Trophoblast cell (in vitro differentiated cells and primary cell): ENCODE data around the gene GPALPP1.
A peak's percentile ranks its signal among the peaks of the same experiment; 100 is the strongest.

Experiments
- DNase-seq, 2 donors: peaks; one replicate each; pipeline ENCODE4 v3.0.0-alpha.2; 2016
- H2AFZ ChIP-seq: 2 replicates; pipeline ENCODE4 v1.6.1; 2013; ENCODE audit warnings: low read length, moderate library complexity, mild to moderate bottlenecking; ENCODE audit not compliant: insufficient read depth, poor library complexity
- H2AK5ac ChIP-seq: 2 replicates; pipeline ENCODE4 v1.6.1; 2013; ENCODE audit warnings: mild to moderate bottlenecking, low read length
- H2BK120ac ChIP-seq: 2 replicates; pipeline ENCODE4 v1.6.1; 2013; ENCODE audit warnings: low read length, mild to moderate bottlenecking, moderate library complexity; ENCODE audit not compliant: insufficient read depth, poor library complexity
- H2BK12ac ChIP-seq: 2 replicates; pipeline ENCODE4 v1.6.1; 2013; ENCODE audit warnings: mild to moderate bottlenecking, low read length, moderate library complexity
- H2BK5ac ChIP-seq: 2 replicates; pipeline ENCODE4 v1.6.1; 2013; ENCODE audit warnings: low read length, low read depth, moderate library complexity, mild to moderate bottlenecking; ENCODE audit not compliant: poor library complexity
- H3K14ac ChIP-seq: 2 replicates; pipeline ENCODE4 v1.6.1; 2013; ENCODE audit warnings: mild to moderate bottlenecking, low read length
- H3K18ac ChIP-seq: 2 replicates; pipeline ENCODE4 v1.6.1; 2013; ENCODE audit warnings: mild to moderate bottlenecking, low read length
- H3K23ac ChIP-seq: 2 replicates; pipeline ENCODE4 v1.6.1; 2013; ENCODE audit warnings: low read length
- H3K27ac ChIP-seq: 2 replicates; pipeline ENCODE4 v1.5.1; 2013; ENCODE audit warnings: low read depth, mild to moderate bottlenecking, inconsistent platforms, low read length, moderate library complexity
- H3K27me3 ChIP-seq: 2 replicates; pipeline ENCODE4 v1.6.1; 2013; ENCODE audit warnings: inconsistent platforms, mild to moderate bottlenecking, low read length, moderate library complexity; ENCODE audit not compliant: insufficient read depth
- H3K36me3 ChIP-seq, 2 experiments: 1 replicate in 1 of 2; 2 replicates in 1 of 2; pipeline ENCODE4 v1.6.1; 2013; ENCODE audit warnings: low read length in 2 of 2, mild to moderate bottlenecking in 2 of 2, moderate library complexity in 1 of 2; ENCODE audit not compliant: insufficient read depth in 2 of 2, control insufficient read depth in 1 of 2
- H3K4ac ChIP-seq: 2 replicates; pipeline ENCODE4 v1.6.1; 2013; ENCODE audit warnings: low read depth, mild to moderate bottlenecking, low read length, moderate library complexity
- H3K4me1 ChIP-seq, 2 experiments: 1 replicate in 1 of 2; 2 replicates in 1 of 2; pipeline ENCODE4 v1.6.1; 2013; ENCODE audit warnings: low read length in 2 of 2, mild to moderate bottlenecking in 2 of 2, moderate library complexity in 1 of 2; ENCODE audit not compliant: insufficient read depth in 2 of 2, control insufficient read depth in 1 of 2
- H3K4me2 ChIP-seq: 2 replicates; pipeline ENCODE4 v1.6.1; 2013; ENCODE audit warnings: inconsistent platforms, mild to moderate bottlenecking, low read length, moderate library complexity
- H3K4me3 ChIP-seq: 2 replicates; pipeline ENCODE4 v1.5.1; 2013; ENCODE audit warnings: mild to moderate bottlenecking, low read depth, low read length, inconsistent platforms
- H3K79me1 ChIP-seq: one replicate; pipeline ENCODE4 v1.6.1; 2013; ENCODE audit warnings: low read length
- H3K79me2 ChIP-seq: 2 replicates; pipeline ENCODE4 v1.6.1; 2013; ENCODE audit warnings: low read length, mild to moderate bottlenecking; ENCODE audit not compliant: control insufficient read depth, insufficient read depth, poor library complexity
- H3K9ac ChIP-seq: 2 replicates; pipeline ENCODE4 v1.6.1; 2013; ENCODE audit warnings: mild to moderate bottlenecking, low read length
- H3K9me3 ChIP-seq: 2 replicates; pipeline ENCODE4 v1.6.1; 2013; ENCODE audit warnings: low read depth, mild to moderate bottlenecking, control low read depth, inconsistent platforms, low read length; ENCODE audit not compliant: insufficient read depth
- H4K12ac ChIP-seq: 2 replicates; pipeline ENCODE4 v1.6.1; 2013; ENCODE audit warnings: low read depth, mild to moderate bottlenecking, low read length, moderate library complexity
- H4K8ac ChIP-seq: 2 replicates; pipeline ENCODE4 v1.6.1; 2013; ENCODE audit warnings: low read depth, mild to moderate bottlenecking, low read length, moderate library complexity
- H4K91ac ChIP-seq: one replicate; pipeline ENCODE4 v1.6.1; 2013; ENCODE audit warnings: low read depth, mild to moderate bottlenecking, low read length, moderate library complexity
- WGBS: extraction: QIAGEN DNeasy Blood & Tissue Kit; methylation state at CpG from one replicate; pipeline ENCODE4 v1.1.7; 2013; ENCODE audit warnings: missing lambda C conversion rate; ENCODE audit not compliant: insufficient read length, insufficient coverage; ENCODE audit errors: extremely low coverage; 5-methylcytosine and 5-hydroxymethylcytosine counted together

Gene GPALPP1

GRCh38 chr13:44968434-44968815, 20.9 kb upstream of the GPALPP1 start:
- no peak overlapping the region for H4K8ac ChIP-seq
- H2BK120ac ChIP-seq: no peak overlapping the region
- no peak overlapping the region for H3K14ac ChIP-seq
- no peak for DNase-seq
- no CpG with 5 or more reads among the region's 3 CpGs for WGBS
- no peak overlapping the region for H3K4ac ChIP-seq
- H3K27ac ChIP-seq: no peak overlapping the region
- H4K12ac ChIP-seq: no peak overlapping the region
- no peak overlapping the region for H2AFZ ChIP-seq
- no peaks in the 10 kb centered on the region for H3K4me1 ChIP-seq
- H3K79me2 ChIP-seq: no peaks in the 10 kb centered on the region
- H2BK12ac ChIP-seq: no peak overlapping the region
- no peak overlapping the region for H2BK5ac ChIP-seq
- no peak overlapping the region for H4K91ac ChIP-seq
- no peak overlapping the region for H3K4me2 ChIP-seq
- peaks cover 5 to 10% of the 10 kb centered on the region in 2 experiments for H3K36me3 ChIP-seq
- H3K4me3 ChIP-seq: no peak overlapping the region
- H3K79me1 ChIP-seq: no peaks in the 10 kb centered on the region
- no peak overlapping the region for H3K9ac ChIP-seq
- H3K23ac ChIP-seq: no peak overlapping the region
- no peak overlapping the region for H3K18ac ChIP-seq
- no peaks in the 10 kb centered on the region for H3K9me3 ChIP-seq
- H3K27me3 ChIP-seq: no peaks in the 10 kb centered on the region
- H2AK5ac ChIP-seq: no peak overlapping the region

GRCh38 chr13:44969551-44970484, 19.5 kb upstream of the GPALPP1 start:
- Histone ChIP-seq H4K8ac (no peak overlapping the region), H3K4me2 (no peak overlapping the region), H3K27me3 (no peaks in the 10 kb centered on the region), H3K14ac (no peak overlapping the region), H3K23ac (no peak overlapping the region), H3K79me1 (no peaks in the 10 kb centered on the region), H3K4me3 (no peak overlapping the region), H3K18ac (no peak overlapping the region), H3K9me3 (no peaks in the 10 kb centered on the region), H4K12ac (peak overlapping the region; percentile 18), H3K4ac (no peak overlapping the region), H2BK12ac (no peak overlapping the region), H2BK5ac (no peak overlapping the region), H3K4me1 (no peaks in the 10 kb centered on the region), H3K27ac (no peak overlapping the region), H3K36me3 (peaks cover 5 to 13% of the 10 kb centered on the region in 2 experiments), H4K91ac (no peak overlapping the region), H2BK120ac (no peak overlapping the region), H3K9ac (no peak overlapping the region), H3K79me2 (no peaks in the 10 kb centered on the region), H2AK5ac (no peak overlapping the region), H2AFZ (no peak overlapping the region)
- WGBS: no CpG with 5 or more reads among the region's 4 CpGs
- DNase-seq: peak; percentile 21 to 86

GRCh38 chr13:44971656-44972595, 17.4 kb upstream of the GPALPP1 start:
- H3K4me1 ChIP-seq: no peaks in the 10 kb centered on the region
- no peak overlapping the region for H3K23ac ChIP-seq
- H3K14ac ChIP-seq: no peak overlapping the region
- H3K4ac ChIP-seq: no peak overlapping the region
- no peak overlapping the region for H4K91ac ChIP-seq
- H3K4me2 ChIP-seq: no peak overlapping the region
- no peak overlapping the region for H2BK5ac ChIP-seq
- peaks cover 2 to 9% of the 10 kb centered on the region in 2 experiments for H3K36me3 ChIP-seq
- no peak overlapping the region for H2AK5ac ChIP-seq
- H3K79me2 ChIP-seq: no peaks in the 10 kb centered on the region
- DNase-seq: peak in 1 of 2 donors; percentile 68
- H3K27ac ChIP-seq: no peak overlapping the region
- WGBS: no CpG with 5 or more reads among the region's 7 CpGs
- H2AFZ ChIP-seq: no peak overlapping the region
- H4K8ac ChIP-seq: no peak overlapping the region
- H3K9me3 ChIP-seq: no peaks in the 10 kb centered on the region
- H3K79me1 ChIP-seq: no peaks in the 10 kb centered on the region
- no peak overlapping the region for H4K12ac ChIP-seq
- no peak overlapping the region for H2BK120ac ChIP-seq
- no peak overlapping the region for H3K9ac ChIP-seq
- no peak overlapping the region for H3K4me3 ChIP-seq
- H3K27me3 ChIP-seq: no peaks in the 10 kb centered on the region
- H3K18ac ChIP-seq: no peak overlapping the region
- no peak overlapping the region for H2BK12ac ChIP-seq

GRCh38 chr13:44972956-44973581, 16.3 kb upstream of the GPALPP1 start:
- H2AK5ac ChIP-seq: no peak overlapping the region
- WGBS: no CpG with 5 or more reads among the region's 3 CpGs
- DNase-seq: peak in 1 of 2 donors; percentile 72
- no peak overlapping the region for H2BK5ac ChIP-seq
- no peaks in the 10 kb centered on the region for H3K79me2 ChIP-seq
- H3K4me2 ChIP-seq: no peak overlapping the region
- no peak overlapping the region for H3K9ac ChIP-seq
- no peak overlapping the region for H3K18ac ChIP-seq
- no peak overlapping the region for H4K8ac ChIP-seq
- no peak overlapping the region for H3K14ac ChIP-seq
- H4K12ac ChIP-seq: no peak overlapping the region
- no peak overlapping the region for H3K23ac ChIP-seq
- no peaks in the 10 kb centered on the region for H3K79me1 ChIP-seq
- H3K9me3 ChIP-seq: no peaks in the 10 kb centered on the region
- no peak overlapping the region for H2BK12ac ChIP-seq
- no peak overlapping the region for H3K4ac ChIP-seq
- H3K27me3 ChIP-seq: no peaks in the 10 kb centered on the region
- no peak overlapping the region for H3K27ac ChIP-seq
- no peak overlapping the region for H3K4me3 ChIP-seq
- no peak overlapping the region for H2AFZ ChIP-seq
- no peak overlapping the region for H4K91ac ChIP-seq
- H3K4me1 ChIP-seq: no peaks in the 10 kb centered on the region
- no peak overlapping the region for H2BK120ac ChIP-seq
- H3K36me3 ChIP-seq: peaks cover 4 to 16% of the 10 kb centered on the region in 2 experiments
